Measurements from ENCODE around the gene MYPN.

MYPN gene

GRCh38 chr10:68096913-68097516 lies 12.3 kb upstream of the MYPN start:
- no peak for DNase-seq

- DNase-seq = no peak
These were observed 9.6 kb upstream of the MYPN start for GRCh38 chr10:68099736-68100135.

DNA sequence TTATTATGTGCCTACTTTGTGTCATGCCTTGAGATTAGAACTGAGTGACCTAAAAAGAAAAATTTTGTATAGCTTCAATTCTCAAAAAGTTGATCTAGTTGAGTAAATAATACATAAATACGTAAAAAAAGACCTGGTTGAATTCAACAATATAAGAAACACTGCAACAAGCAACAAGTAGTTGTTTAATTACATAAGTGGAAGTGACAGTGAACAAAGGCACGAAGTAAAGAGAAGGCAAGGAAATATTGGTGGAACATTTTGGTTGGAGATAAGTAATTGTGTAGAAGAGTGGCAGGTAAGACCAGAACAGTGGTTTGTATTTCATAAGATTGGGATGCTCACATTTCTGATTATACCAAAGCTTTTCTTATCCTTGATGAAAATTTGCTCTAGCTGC lies 8.2 kb upstream of the MYPN start:
- no peak for DNase-seq

DNA sequence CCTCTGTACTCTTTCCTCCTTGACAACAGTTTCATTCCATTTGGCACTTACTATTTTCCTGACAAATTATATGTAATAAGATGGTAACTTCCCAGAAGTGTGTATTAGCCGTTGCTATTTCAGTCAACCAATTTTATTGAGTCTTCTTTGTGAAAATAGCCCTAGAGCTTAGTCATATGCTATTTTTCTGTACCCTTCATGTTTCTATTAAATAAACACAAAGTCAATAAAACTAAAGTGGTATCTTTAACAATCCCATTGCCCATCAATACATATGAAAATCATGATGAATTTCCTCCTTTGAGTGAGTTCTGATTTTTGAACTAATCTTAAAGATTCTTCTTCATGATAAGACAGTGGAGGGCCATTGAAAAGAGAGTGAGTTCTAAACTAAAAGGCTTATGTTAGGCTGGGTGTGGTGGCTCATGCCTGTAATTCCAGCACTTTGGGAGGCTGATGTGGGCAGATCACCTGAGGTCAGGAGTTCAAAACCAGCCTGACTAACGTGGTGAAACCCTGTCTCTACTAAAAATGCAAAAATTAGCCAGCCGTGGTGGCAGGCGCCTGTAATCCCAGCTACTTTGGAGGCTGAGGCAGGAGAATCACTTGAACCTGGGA lies 5.9 kb upstream of the MYPN start:
- DNase-seq = no peak

GRCh38 chr10:68103901-68104300 lies 5.4 kb upstream of the MYPN start:
- DNase-seq = no peak

DNA sequence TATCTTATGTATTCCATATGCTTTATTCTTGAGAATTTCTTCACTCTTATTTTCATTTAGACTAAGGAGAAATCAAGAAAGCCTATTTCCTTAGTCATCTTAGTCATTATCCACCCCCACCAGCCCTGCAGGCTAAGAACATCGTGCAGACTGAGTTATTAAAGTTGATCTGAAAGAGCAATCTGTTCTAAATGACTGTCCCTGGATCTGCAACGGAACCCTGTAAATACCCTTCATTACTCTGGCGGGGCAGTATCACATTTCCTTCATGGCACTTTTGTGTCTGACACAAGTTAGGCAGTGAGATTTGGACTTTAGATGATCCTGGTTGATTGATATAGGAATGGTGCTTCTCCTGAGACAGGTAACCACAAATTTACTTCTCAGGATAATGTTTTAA lies 3.5 kb upstream of the MYPN start:
- DNase-seq = no peak

- DNase-seq = no peak
These were observed 2.6 kb upstream of the MYPN start for GRCh38 chr10:68106656-68107055.

DNA sequence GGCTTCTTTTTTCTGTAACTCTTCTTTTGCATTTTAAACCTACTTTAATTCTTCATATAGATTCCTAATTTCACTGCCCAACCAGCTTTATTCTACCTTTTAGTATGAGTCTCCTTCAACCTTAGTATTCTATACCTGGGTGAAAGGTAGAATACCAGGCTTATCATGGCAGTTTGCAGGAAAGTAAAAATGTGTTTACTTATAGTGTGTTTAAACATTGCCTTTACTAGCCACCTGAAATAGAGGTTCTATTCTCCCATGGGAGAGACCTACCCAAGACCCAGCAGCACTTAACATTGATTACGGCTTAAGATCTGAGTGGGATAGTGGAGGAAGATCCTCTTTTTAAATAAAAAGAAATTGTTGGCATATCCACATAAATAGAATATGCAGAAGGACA lies 1.6 kb upstream of the MYPN start:
- no peak for DNase-seq

DNA sequence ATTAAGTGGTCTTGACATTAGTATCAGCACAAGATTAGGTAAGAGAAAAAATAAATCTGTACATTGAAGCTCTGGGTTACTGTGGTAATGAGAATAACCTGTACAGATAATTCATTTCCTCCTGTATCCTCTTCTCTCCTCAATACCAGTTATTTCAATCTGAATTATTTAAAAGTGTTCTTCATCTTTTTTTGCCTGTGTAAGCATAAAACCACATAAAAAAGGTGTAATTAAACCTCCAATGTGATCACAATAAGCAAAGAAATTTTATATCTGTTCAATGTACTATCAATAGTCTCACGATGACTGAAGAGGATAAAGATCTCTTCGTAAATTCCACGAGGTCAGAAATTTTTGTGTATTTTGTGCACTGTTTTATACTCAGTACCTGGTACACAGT lies 1.2 kb upstream of the MYPN start:
- no peak for DNase-seq

DNA sequence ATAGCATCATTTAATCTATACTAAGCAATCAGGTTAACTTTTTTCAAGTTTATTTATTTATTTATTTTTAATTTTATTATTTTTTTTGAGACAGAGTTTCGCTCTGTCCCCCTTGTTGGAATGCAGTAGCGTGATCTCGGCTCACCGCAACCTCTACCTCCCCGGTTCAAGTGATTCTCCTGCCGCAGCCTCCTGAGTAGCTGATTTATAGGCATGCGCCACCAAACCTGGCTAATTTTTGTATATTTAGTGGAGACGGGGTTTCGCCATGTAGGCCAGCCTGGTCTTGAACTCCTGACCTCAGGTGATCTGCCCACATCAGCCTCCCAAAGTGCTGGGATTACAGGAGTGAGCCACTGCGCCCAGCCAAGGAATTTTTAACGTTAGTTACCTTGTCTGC lies 635 bp upstream of the MYPN start:
- DNase-seq = no peak

- no peak for DNase-seq
These were observed 739 bp downstream of the MYPN start for GRCh38 chr10:68110027-68110426.

- no peak for DNase-seq
These were observed 2.3 kb downstream of the MYPN start for GRCh38 chr10:68111584-68111983.

- DNase-seq = no peak
These were observed 3.5 kb downstream of the MYPN start for GRCh38 chr10:68112837-68113236.

DNA sequence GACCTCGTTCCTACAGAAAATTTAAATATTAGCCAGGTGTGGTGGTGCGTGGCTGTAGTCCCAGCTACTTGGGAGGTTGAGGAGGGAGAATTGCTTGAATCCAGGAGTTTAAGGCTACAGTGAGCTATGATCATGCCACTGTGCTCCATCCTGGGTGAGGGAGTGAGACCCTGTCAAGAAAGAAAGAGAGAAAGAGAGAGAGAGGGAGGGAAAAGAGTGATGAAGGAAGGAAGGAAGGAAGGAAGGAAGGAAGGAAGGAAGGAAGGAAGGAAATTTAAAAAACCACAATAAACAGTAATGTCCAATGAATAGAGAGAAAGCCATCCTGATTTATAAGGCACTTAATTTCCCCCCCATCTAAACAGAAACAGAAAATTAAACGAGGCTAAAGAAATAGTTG lies 9.4 kb downstream of the MYPN start:
- DNase-seq = no peak

- DNase-seq = no peak
These were observed 11.9 kb downstream of the MYPN start for GRCh38 chr10:68121020-68121743.

GRCh38 chr10:68121852-68122251 lies 12.6 kb downstream of the MYPN start:
- DNase-seq = no peak

DNA sequence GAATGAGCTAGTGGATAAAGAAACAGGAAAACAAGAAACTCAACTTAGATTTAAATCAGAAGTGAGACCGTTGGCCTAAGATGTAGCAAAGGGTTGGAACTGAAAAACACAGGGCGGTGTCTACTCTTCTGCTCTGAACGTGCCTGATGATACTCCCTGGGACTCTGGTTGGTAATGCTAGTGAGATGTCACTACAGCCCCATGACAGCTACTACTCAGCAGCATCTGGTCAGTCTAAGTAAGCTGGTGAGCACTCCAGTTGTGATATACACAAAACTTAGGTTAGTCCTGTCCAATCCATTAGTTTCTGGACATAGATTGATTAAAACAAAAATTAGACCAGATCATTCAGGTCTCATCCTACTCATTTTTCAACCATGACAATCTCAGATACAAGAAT lies 15.4 kb downstream of the MYPN start:
- DNase-seq = no peak

- DNase-seq = no peak
These were observed 16.5 kb downstream of the MYPN start for GRCh38 chr10:68125772-68126171.

GRCh38 chr10:68128015-68128414 lies 18.7 kb downstream of the MYPN start:
- no peak for DNase-seq

DNA sequence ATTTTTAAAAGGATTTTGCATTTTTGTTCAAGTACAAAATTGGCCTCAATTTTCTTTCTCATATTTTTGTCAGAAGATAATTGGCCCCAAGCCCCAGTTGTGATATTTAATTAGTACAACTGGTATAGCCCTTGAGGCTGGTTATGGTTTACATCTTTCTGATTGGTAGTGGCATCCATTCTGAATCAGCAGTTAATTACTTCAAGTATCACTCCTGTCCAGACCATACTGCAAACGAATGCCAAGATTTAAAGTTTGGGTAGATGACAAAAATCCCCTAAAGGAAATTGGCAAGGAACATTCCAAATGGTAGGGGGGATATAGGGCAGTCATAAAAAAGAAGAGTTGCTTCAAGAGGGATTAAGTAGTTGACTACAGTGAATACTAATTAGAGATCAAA lies 23.1 kb downstream of the MYPN start:
- DNase-seq = no peak

- DNase-seq = no peak
These were observed 24.2 kb downstream of the MYPN start for GRCh38 chr10:68133523-68133922.

GRCh38 chr10:68135362-68135761 lies 26.1 kb downstream of the MYPN start:
- no peak for DNase-seq

GRCh38 chr10:68135922-68136792 lies 26.9 kb downstream of the MYPN start:
- DNase-seq = no peak

GRCh38 chr10:68137171-68137570 lies 27.9 kb downstream of the MYPN start:
- DNase-seq = no peak

All from activated gamma-delta T cell treated with Interleukin-2 at 50 U/mL for 16 hours (primary cell).